CD4-positive, CD25-positive, alpha-beta regulatory T cell (primary cell): ENCODE measurements around the gene FAM229A. TPM values are rescaled to one million over a fixed set of nuclear protein-coding genes. Genes with fewer than 3 reads are reported as not detected.

Experiments
- ATAC-seq, 2 donors: fragments of 150-1000 bp; cut with Tn5 transposase; one replicate each; pipeline ENCODE4 v1.10.0; 2021; ENCODE audit warnings: low read depth in 2 of 2, moderate number of reproducible peaks in 2 of 2, moderate library complexity in 1 of 2
- DNase-seq, 3 donors: peaks; one replicate each; pipeline versions ENCODE4 v3.0.0 to v3.0.0-alpha.2; 2012 to 2022; ENCODE audit warnings: mixed read lengths in 1 of 3
- H3K27ac ChIP-seq: one replicate; pipeline ENCODE4 v1.7.0; 2013; ENCODE audit warnings: mild to moderate bottlenecking, low read length; ENCODE audit not compliant: insufficient read depth, poor library complexity, severe bottlenecking
- H3K27me3 ChIP-seq: one replicate; pipeline ENCODE4 v1.7.0; 2013; ENCODE audit warnings: low read length; ENCODE audit not compliant: control insufficient read depth, insufficient read depth
- H3K36me3 ChIP-seq: one replicate; pipeline ENCODE4 v1.7.0; 2013; ENCODE audit warnings: mild to moderate bottlenecking, low read length, moderate library complexity; ENCODE audit not compliant: control insufficient read depth, insufficient read depth
- H3K4me1 ChIP-seq: 2 replicates; pipeline ENCODE4 v1.7.0; 2013; ENCODE audit warnings: mild to moderate bottlenecking, low read length; ENCODE audit not compliant: insufficient read depth, control insufficient read depth, poor library complexity, severe bottlenecking
- H3K4me3 ChIP-seq: one replicate; pipeline ENCODE4 v1.7.0; 2013; ENCODE audit warnings: low read depth, mild to moderate bottlenecking, low read length, moderate library complexity
- H3K9me3 ChIP-seq, 2 experiments: 1 replicate in 1 of 2; 2 replicates in 1 of 2; pipeline ENCODE4 v1.7.0; 2013; ENCODE audit warnings: low read length in 2 of 2, mild to moderate bottlenecking in 1 of 2, moderate library complexity in 1 of 2; ENCODE audit not compliant: control insufficient read depth in 2 of 2
- H3K27ac Mint-ChIP-seq, 3 donors: one replicate each; pipeline ENCODE4 v1.8.0; 2020 to 2022; ENCODE audit warnings: mild to moderate bottlenecking in 3 of 3, mixed read lengths in 3 of 3, moderate library complexity in 2 of 3
- H3K27me3 Mint-ChIP-seq: one replicate; pipeline ENCODE4 v1.8.0; 2022; ENCODE audit warnings: mild to moderate bottlenecking, mixed read lengths
- H3K36me3 Mint-ChIP-seq: one replicate; pipeline ENCODE4 v1.8.0; 2020; ENCODE audit warnings: mixed read lengths
- H3K4me1 Mint-ChIP-seq, 4 donors: one replicate each; pipeline ENCODE4 v1.8.0; 2020 to 2022; ENCODE audit warnings: mixed read lengths in 4 of 4, mild to moderate bottlenecking in 1 of 4
- H3K4me3 Mint-ChIP-seq, 4 donors: one replicate each; pipeline ENCODE4 v1.8.0; 2020 to 2022; ENCODE audit warnings: mild to moderate bottlenecking in 4 of 4, mixed read lengths in 4 of 4, moderate library complexity in 3 of 4
- H3K9me3 Mint-ChIP-seq, 7 donors: one replicate each; pipeline ENCODE4 v1.8.0; 2020 to 2022; ENCODE audit warnings: mixed read lengths in 7 of 7, mild to moderate bottlenecking in 3 of 7, moderate library complexity in 2 of 7
- polyA plus RNA-seq, 4 donors: library from polyadenylated mRNA; unstranded; fragments of 300-500 nt; fragmentation: Illumina TruSeq; gene quantifications; one replicate each; pipeline ENCODE4 v1.2.3, GENCODE V29; 2021
- total RNA-seq: library from RNA; stranded (reverse); gene quantifications from one replicate; pipeline ENCODE4 v1.2.3, GENCODE V29; 2022

FAM229A gene
- total and polyA plus RNA-seq, 5 donors from 2014 or later, result 0.14 to 43.2 (median 0.31) TPM; not detected in 2

GRCh38 chr1:32341971-32342370, 20.3 kb downstream of the FAM229A start:
- Mint-ChIP-seq H3K27ac (no peak overlapping the region), H3K9me3 (no peaks in the 10 kb centered on the region), H3K4me3 (no peak overlapping the region), H3K27me3 (no peaks in the 10 kb centered on the region), H3K36me3 (no peaks in the 10 kb centered on the region), H3K4me1 (peaks cover 0 to 35% (median 19%) of the 10 kb centered on the region in 4 donors)
- H3K4me3 ChIP-seq, result no peak overlapping the region
- H3K27me3 ChIP-seq, result no peaks in the 10 kb centered on the region
- no peaks in the 10 kb centered on the region for H3K9me3 ChIP-seq
- ATAC-seq (no peak), DNase-seq (no peak)
- no peaks in the 10 kb centered on the region for H3K36me3 ChIP-seq
- H3K4me1 ChIP-seq, result peaks cover 8% of the 10 kb centered on the region
- H3K27ac ChIP-seq, result no peak overlapping the region

DNA sequence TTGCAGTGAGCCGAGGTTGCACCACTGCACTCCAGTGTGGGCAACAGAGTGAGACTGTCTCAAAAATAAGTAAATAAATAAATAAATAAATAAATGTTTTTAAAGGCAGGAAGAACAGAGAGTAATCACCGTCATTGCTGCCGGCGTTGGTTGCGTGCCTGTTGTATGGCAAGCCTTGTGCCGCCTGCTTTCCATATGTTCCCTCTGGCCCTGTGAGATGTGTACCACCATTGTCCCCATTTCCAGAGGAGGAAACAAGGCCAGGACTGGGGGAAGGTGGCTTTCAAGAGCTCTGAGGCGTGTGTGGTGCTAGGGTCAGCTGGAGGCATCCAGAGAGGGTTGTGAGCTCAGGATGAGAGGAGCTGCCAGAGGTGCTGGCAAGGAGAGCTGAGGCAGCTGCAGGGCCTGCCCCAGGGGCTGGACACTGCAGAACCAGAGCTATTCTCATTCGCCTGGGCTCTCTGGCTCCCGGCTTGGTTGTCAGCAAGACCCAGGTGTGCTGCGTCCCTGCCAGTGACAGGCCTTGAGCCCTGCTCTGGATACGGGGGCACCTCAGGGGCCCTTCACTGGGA, 21.0 kb downstream of the FAM229A start:
- Histone ChIP-seq H3K36me3 (no peaks in the 10 kb centered on the region), H3K9me3 (no peaks in the 10 kb centered on the region), H3K27me3 (no peaks in the 10 kb centered on the region), H3K4me3 (no peak overlapping the region), H3K27ac (no peak overlapping the region), H3K4me1 (peaks cover 15% of the 10 kb centered on the region)
- H3K36me3 Mint-ChIP-seq, result no peaks in the 10 kb centered on the region
- ATAC-seq (no peak), DNase-seq (no peak)
- H3K4me3 Mint-ChIP-seq, result no peak overlapping the region
- H3K27ac Mint-ChIP-seq, result no peak overlapping the region
- H3K9me3 Mint-ChIP-seq, result no peaks in the 10 kb centered on the region
- peaks cover 0 to 37% (median 18%) of the 10 kb centered on the region in 4 donors for H3K4me1 Mint-ChIP-seq
- H3K27me3 Mint-ChIP-seq, result no peaks in the 10 kb centered on the region

DNA sequence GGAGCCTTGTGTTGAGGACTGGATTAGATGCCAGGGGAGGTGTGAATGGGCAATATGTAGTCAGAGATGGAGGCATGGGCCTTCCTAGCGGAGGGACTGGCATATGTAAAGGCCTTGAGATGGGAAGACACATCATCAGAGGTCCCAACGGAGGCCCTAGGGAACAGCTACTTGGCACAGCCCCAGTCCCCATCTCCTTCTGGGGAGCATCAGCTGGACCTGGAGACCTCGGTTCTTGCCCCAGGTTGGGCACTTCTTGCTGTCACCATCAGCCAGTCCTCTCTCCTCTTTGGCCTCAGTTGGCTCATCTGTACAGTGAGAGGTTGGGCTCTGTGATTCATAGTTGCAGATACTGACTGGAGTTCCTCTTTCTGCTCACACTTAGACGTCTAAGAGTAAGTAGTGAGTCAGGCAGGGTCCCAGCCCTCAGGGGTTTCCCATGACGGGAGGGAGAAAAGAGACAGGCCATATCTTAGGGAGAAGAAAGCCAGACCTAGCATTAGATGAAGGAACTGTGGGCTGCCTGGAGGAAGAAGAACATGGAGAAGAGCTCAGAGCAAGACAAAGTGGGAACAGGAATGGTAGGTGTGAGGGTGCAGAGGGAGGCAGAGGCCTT, 22.8 kb downstream of the FAM229A start:
- DNase-seq (no peak), ATAC-seq (peak; percentile 9 to 21)
- peak overlapping the region in 2 of 3 donors; percentile 22 to 92 for H3K27ac Mint-ChIP-seq
- H3K27me3 Mint-ChIP-seq, result peaks cover 5% of the 10 kb centered on the region
- no peaks in the 10 kb centered on the region for H3K27me3 ChIP-seq
- H3K27ac ChIP-seq, result no peak overlapping the region
- H3K4me3 Mint-ChIP-seq, result no peak overlapping the region
- H3K36me3 ChIP-seq, result no peaks in the 10 kb centered on the region
- peaks cover 0 to 32% (median 18%) of the 10 kb centered on the region in 4 donors for H3K4me1 Mint-ChIP-seq
- H3K9me3 Mint-ChIP-seq, result no peaks in the 10 kb centered on the region
- peaks cover 28% of the 10 kb centered on the region for H3K4me1 ChIP-seq
- H3K9me3 ChIP-seq, result no peaks in the 10 kb centered on the region
- no peaks in the 10 kb centered on the region for H3K36me3 Mint-ChIP-seq
- H3K4me3 ChIP-seq, result no peak overlapping the region

DNA sequence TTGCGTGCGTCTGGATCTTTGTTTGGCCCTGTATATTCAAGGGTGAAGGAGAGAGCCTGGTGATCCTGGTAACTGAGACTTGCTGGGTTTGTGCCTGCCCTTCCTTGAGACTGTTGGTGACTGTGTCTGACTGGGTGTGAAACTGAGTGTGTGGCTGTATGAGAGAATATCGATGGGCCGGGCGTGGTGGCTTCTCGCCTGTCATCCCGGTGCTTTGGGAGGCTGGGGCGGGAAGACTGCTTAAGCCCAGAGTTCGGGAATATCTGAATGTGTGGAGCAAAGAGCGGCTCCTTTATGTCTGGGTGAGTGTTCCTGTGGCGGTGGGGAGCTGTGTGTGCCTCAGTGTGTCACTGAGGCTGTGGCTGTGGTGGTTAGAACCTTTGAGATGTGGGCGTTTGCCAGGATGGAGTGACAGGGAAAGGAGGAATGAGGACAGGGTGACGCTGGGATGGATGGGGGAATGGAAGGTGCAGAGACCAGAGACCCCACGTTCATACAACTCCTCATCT, 23.6 kb downstream of the FAM229A start:
- peaks cover 32% of the 10 kb centered on the region for H3K4me1 ChIP-seq
- H3K27ac Mint-ChIP-seq, result no peak overlapping the region
- no peaks in the 10 kb centered on the region for H3K36me3 ChIP-seq
- peaks cover 5% of the 10 kb centered on the region for H3K27me3 Mint-ChIP-seq
- ATAC-seq (no peak), DNase-seq (no peak)
- H3K27me3 ChIP-seq, result no peaks in the 10 kb centered on the region
- H3K36me3 Mint-ChIP-seq, result no peaks in the 10 kb centered on the region
- H3K4me3 Mint-ChIP-seq, result peak overlapping the region in 2 of 4 donors; percentile 29 to 75
- no peaks in the 10 kb centered on the region for H3K9me3 ChIP-seq
- no peak overlapping the region for H3K27ac ChIP-seq
- H3K4me3 ChIP-seq, result no peak overlapping the region
- H3K9me3 Mint-ChIP-seq, result no peaks in the 10 kb centered on the region
- peaks cover 0 to 40% (median 24%) of the 10 kb centered on the region in 4 donors for H3K4me1 Mint-ChIP-seq

DNA sequence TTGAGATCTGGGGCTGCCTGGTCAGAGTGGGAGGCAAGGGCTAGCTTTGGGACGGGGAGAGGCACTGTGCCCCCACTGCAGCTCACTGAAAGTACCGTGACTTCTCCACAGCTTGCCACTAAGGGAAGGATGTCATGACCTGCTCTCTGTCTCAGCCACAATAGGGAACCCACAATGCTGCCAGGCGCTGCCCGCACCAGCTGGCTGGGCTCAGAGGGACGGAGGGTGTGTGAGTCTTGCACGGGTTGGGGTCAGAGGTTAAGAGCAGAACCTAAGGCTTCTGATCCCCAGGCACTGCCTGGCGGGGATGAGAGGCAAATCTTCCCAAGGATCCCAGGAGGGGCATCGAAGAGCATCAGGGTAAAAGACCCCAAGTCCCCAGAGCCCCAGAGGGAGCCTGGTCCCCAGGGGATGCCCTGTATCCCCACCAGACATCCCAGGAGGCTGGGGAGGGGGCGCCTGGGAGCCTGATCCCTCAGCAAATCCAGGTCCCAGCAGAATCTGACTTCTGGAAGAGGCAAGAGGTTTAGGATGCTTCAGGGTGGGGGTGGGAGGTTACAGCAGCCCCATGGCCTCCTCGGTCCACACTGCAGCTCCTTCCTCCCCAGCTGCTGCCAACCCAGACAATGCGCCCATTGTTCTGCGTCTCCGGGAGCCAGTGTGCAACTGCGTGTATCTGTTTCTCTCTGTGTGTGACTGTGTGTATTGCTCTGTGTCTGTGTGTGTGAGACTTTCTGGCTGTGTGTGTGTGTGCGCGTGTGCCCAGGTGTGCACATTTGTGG, 24.2 kb downstream of the FAM229A start:
- Mint-ChIP-seq H3K9me3 (no peaks in the 10 kb centered on the region), H3K36me3 (no peaks in the 10 kb centered on the region), H3K4me3 (peak overlapping the region in 2 of 4 donors; percentile 29 to 75)

DNA sequence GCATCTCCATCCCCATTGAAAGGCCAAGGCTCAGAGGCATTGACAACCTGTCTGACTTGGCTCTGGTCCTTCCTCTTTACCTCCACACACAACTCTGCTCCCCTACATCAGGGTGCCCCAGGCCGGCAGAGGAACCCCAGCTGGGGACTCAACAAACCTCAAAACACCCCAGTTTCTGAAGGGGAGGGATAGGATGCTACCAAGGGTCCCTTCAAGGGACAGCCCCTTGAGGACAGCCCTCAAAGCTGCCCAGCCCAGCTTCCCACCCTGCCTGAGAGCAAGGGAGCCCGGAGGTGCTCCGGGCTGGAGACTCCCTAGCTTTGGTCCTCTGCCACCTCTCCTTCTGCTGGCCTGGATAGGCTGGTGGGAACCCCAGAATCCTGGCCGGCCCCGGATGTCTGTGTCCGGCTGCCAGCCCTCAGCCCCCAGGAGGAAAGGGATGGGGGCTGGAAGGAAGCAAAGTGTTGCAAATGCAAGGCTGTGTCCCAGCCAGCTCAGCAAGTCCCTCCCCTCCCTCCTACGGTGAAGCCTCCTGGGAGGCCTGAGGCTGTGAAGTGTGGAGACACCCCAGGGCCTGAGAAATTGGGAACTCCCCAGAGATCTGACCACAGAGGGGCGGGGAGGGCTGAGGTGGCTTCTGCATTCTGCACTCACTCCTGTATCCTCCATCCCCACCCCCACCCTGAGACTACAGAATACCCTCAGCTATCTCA, 25.2 kb downstream of the FAM229A start:
- peaks cover 0 to 34% (median 25%) of the 10 kb centered on the region in 4 donors for H3K4me1 Mint-ChIP-seq
- Histone ChIP-seq H3K27ac (no peak overlapping the region), H3K9me3 (no peaks in the 10 kb centered on the region), H3K27me3 (no peaks in the 10 kb centered on the region), H3K36me3 (peaks cover 12% of the 10 kb centered on the region), H3K4me3 (no peak overlapping the region), H3K4me1 (peaks cover 32% of the 10 kb centered on the region)
- peaks cover 5% of the 10 kb centered on the region for H3K27me3 Mint-ChIP-seq
- ATAC-seq (no peak), DNase-seq (peak in 2 of 3 donors; percentile 30 to 33)
- H3K4me3 Mint-ChIP-seq, result peak overlapping the region; percentile 76 to 89 (median 86)
- peak overlapping the region in 1 of 3 donors; percentile 46 for H3K27ac Mint-ChIP-seq
- no peaks in the 10 kb centered on the region for H3K9me3 Mint-ChIP-seq
- no peaks in the 10 kb centered on the region for H3K36me3 Mint-ChIP-seq

More for the DNA sequence above, 24.2 kb downstream of the FAM229A start:
- Histone ChIP-seq H3K4me3 (no peak overlapping the region), H3K9me3 (no peaks in the 10 kb centered on the region), H3K27me3 (no peaks in the 10 kb centered on the region), H3K36me3 (peaks cover 4% of the 10 kb centered on the region), H3K4me1 (peaks cover 32% of the 10 kb centered on the region), H3K27ac (no peak overlapping the region)
- DNase-seq, result no peak
- peak overlapping the region in 2 of 3 donors; percentile 21 to 26 for H3K27ac Mint-ChIP-seq
- H3K27me3 Mint-ChIP-seq, result peaks cover 5% of the 10 kb centered on the region
- H3K4me1 Mint-ChIP-seq, result peaks cover 0 to 41% (median 28%) of the 10 kb centered on the region in 4 donors
- no peak for ATAC-seq

DNA sequence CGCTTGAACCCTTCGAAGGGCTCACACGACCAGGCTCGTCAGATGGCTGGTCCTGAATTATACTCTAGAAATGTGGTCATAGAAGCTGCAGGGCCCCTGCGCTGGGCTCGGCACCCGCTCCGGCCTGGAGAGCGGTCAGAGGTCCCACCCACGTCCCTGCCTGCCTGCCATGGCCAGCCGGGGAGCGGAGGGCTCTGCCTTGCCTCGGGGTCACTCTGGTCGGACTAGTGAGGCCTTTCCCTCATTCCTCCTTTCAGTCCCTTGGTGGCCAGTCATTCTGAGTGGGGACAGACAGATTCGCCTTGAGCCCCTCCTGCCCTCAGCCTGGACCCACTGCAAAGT, 25.7 kb downstream of the FAM229A start:
- peaks cover 32% of the 10 kb centered on the region for H3K4me1 ChIP-seq
- Mint-ChIP-seq H3K4me1 (peaks cover 0 to 34% (median 25%) of the 10 kb centered on the region in 4 donors), H3K4me3 (peak overlapping the region; percentile 76 to 89 (median 86)), H3K36me3 (peaks cover 4% of the 10 kb centered on the region), H3K27ac (no peak overlapping the region), H3K27me3 (peaks cover 5% of the 10 kb centered on the region), H3K9me3 (no peaks in the 10 kb centered on the region)
- ATAC-seq (no peak), DNase-seq (no peak)
- H3K27me3 ChIP-seq, result no peaks in the 10 kb centered on the region
- H3K4me3 ChIP-seq, result no peak overlapping the region
- peaks cover 18% of the 10 kb centered on the region for H3K36me3 ChIP-seq
- H3K27ac ChIP-seq, result no peak overlapping the region
- no peaks in the 10 kb centered on the region for H3K9me3 ChIP-seq
